GM18526 (cell line): Measurements from ENCODE around the gene PTTG1.

ENCODE experiments used
- POLR2A ChIP-seq: IDR thresholded peaks from 3 replicates; pipeline ENCODE4 v1.6.1; 2011; ENCODE audit not compliant: insufficient read length; ENCODE audit errors: extremely low read depth

PTTG1 gene

DNA sequence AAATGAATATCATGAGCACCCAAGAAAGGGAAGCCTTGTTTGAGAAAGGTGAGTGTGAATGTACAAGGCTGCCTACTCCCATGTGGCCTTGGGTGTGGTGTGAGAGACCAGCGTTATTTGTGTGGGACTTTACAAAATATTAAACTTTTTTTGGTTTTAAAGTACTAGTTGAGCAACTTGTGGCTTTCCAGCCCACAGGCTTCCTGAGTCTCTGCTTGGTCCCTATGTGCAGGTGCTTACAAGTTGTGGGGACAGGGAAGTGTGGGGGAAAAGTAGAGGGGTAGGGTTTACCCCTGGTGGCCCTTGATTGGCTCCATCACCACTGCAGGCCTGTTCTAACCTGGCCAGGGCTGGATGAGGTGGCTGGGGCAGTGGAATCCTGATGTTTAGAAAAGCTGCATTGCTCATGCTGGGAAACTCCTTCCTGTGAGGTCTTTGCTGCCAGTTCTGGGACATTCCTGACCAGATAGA, 19.7 kb downstream of the PTTG1 start:
- TF ChIP-seq POLR2A: no peak

DNA sequence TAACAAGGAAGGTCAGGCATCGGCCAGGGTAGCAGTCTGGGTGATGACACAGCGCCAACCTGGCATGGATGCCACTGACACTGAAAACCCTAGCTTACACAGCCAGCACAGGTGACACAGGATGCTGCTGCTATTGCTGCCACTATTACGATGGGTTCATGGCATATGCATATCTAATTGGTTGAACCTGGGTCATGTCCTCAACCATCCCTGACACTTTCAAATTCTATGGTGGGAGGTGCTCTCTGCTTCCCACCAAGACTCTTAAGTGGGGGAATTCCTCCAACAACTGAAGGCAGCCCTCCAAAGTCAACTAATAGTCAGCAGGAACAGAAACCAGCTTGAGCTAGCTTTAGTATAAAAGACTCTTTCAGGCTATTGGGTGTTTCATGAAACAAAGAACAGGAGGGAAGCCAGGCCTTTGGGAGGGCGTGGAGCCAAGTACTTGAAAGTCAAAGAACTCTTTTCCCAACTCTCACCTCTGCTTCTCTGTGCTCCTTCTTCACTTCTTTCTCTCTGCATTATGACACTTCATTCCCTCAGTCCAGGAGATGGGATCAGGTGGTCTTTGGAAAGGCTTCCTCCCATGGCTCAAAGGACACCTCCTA, 21.3 kb downstream of the PTTG1 start:
- TF ChIP-seq POLR2A: no peak

DNA sequence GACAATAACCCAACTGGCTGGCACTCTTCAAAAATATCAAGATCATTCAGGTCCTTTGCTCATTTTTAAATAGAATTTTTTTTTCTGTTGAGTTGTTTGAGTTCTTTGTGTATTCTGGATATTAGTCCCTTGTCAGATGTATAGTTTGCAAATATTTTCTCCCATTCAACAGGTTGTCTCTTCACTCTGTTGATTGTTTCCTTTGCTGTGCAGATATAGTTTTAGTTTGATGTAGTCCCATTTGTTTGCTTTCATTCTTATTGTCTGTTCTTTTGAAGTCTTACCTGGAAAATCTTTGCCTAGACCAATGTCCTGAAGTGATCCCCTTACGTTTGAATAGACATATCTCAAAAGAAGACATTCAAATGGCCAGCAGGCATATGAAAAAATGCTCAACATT, 22.8 kb downstream of the PTTG1 start:
- TF ChIP-seq POLR2A: no peak

DNA sequence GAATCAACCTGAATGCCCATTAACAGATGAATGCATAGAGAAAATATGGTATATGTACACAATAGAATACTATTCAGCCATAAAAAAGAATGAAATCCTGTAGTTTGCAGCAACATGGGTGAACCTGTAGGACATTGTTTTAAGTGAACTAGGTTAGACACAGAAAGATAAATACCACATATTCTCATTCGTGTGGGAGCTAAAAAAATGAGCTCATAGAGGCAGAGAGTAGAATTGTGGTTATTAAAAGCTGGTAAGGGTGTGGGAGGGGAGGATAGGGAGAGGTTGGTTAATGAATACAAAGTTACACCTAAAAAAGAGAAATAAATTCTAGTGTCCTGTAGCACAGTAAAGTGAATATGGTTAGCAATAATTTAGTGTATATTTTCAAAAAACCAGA, 23.5 kb downstream of the PTTG1 start:
- no peak for TF ChIP-seq POLR2A

DNA sequence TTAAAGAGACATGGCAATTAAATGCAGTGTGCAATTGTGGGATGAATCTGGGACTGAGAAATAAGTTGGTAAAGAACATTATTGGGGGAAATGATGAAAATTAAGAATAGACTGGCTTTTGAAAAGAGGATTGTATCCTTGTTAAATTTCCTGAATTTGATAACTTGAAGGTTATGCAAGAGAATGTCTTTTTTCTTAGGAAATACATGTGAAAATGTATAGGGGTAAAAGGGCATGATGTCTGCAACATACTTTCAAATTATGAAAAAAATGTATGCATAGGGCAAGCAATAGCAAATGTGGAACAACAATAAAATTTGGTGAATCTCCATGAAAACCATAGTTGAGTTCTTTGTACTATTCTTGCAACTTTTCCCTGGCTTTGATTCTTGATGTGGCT, 24.1 kb downstream of the PTTG1 start:
- TF ChIP-seq POLR2A: no peak

DNA sequence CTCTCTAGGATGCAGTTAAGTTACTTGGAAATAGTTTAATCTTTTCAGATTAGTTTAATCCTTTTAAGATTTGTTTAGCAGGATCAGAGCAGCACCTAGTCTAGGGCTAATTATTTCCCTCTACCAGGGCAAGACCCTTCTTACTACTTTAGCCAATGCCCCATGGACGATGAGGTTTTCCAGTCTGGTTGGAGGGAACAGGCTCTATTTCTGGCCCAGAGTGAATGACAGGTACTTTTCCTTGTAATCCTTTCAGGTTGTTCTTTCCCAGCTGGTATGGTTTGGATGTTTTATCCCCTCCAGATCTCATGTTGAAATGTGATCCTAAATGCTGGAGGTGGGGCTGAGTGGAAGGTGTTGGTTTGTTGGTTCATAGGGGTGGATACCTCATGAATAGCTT, 27.2 kb downstream of the PTTG1 start:
- no peak for TF ChIP-seq POLR2A

DNA sequence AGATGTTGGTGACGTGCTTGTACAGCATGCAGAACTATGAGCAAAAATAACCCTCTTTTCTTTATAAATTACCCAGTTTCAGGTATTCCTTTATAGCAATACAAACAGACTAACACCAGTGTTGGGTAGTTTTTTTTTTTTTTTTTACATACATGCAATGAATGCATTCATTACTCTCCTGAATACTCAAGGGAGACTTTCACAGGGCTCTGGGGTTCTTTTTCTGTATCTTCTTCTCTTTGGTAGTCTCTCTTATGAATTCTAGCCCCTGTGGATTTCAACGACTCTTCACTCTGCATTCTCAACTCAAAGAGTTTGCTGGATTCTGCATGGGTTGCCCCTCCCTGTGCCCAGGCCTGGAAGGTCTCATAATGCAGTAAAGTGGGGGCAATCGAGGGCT, 27.8 kb downstream of the PTTG1 start:
- no peak for TF ChIP-seq POLR2A

DNA sequence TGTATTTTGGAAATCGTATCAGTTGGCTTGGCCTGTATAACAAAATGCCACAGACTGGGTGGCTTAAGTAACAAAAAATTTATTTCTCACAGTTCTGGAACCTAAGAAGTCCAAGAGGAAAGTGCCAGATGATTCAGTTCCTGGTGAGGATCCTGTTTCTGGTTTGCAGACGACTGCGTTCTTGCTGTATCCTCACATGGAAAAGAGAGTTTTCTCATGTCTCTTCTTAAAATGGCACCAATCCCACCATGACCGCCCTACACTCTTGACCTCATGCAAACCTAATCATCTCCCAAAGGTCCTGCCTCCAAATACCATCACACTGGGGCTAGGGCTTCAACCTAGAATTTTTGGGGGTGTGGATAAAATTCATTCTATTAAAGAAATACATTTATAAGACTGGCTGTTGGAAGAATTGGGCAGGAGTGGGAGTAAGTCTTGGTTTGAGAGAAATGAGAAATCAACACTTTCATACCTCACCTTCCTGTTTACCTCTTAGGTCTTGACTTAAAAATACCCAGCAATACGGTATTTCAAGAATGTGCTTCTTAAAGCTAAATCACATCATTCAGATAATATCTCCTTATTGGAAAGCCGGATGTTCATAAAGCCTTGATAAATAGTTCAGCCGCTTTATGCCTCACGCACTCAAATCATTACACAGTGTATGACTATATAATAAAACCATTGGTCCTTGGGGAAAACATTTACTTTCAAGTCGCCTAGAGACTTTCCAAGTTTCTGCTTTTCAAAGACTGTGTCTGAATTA, 28.7 kb downstream of the PTTG1 start:
- no peak for TF ChIP-seq POLR2A

DNA sequence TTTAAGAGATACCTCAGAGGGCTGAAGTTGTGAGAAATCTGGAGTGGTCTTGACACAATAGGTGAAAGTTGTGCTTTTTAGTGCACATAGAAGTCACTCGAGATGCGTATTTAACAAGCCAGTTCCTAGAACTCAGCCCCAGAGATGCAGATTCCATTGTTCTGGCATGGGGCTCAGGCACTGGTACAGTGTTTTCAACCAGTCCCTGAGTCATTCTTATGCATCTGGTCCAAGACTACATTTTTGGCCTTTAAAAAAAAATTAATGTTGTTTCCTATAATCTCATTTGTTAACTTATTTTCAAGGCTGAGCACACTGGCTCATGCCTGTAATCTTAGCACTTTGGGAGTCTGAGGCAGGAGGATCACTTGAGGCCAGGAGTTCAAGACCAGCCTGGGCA, 29.6 kb downstream of the PTTG1 start:
- no peak for TF ChIP-seq POLR2A

DNA sequence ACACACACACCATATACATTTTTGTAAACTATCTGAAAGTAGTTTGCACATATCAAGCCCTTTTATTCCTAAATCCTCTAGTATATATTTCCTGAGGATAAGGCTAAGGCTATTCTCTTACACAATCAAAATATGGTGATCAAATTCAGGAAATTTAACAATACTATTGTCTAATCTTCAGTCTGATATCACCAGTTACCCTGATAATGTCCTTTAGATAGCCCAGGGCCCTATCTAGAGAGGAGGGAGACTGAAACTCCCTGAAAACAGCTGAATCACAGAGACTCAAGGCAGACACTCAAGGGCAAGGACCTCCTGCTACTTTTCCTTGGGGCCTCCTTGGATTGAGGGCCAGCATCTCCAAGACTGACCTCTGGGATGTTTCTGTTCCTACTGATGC, 30.4 kb downstream of the PTTG1 start:
- no peak for TF ChIP-seq POLR2A

DNA sequence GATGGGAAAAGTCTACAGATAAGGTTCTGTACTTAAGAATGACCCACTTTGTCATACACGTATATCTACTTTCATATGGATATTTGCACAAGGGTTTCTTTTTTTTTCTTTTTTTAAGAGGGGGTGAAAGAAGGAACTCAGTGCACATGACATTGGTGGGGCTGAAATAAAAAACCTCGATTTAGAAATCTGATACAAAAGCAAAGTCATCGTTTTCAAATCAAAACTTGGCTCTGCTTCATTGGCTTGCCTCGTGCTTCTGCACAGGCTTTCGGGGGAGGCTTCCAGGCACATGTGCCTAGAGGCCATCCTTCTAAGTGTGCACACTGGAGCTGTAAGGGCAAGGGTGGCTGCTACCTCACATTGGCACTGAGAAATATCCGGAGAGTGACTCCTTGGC, 31.1 kb downstream of the PTTG1 start:
- no peak for TF ChIP-seq POLR2A

DNA sequence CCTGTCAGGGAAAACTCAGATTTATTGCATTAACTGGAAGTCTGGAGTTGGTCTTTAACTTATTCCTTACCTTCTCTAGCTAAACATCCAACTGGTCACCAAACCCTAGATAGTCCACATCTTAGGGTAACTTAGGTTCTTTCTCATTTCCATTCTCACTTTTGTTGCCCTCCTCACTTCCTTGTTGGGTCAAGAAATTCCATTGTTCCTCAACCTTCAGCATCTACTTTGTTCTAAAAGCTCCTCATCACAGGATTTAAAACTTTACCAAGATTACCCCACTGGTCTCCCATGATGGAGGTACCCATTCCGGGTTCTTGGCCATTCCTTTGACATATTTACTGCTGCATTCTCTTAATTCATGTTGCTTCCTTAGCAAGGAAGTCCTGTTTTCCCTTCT, 32.1 kb downstream of the PTTG1 start:
- TF ChIP-seq POLR2A: no peak

DNA sequence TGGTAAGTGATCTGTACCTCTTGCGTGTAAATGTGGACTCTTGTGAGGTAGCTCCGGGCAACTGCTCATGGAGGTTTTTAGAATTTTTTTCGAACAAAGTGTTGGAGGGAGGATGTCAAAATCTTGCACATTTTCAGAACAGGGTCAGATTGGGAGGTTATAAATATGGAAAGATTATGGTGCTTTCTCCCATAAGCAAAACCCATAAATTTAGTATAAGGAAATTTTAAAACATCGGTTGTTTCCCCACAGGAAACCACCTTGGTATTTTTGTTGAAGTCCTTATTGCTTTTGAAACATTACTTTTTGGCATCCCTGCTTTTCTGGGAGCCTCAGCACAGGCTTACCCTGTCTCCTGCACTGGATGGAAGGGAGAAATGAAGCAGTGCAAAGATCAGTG, 33.9 kb downstream of the PTTG1 start:
- TF ChIP-seq POLR2A: no peak

DNA sequence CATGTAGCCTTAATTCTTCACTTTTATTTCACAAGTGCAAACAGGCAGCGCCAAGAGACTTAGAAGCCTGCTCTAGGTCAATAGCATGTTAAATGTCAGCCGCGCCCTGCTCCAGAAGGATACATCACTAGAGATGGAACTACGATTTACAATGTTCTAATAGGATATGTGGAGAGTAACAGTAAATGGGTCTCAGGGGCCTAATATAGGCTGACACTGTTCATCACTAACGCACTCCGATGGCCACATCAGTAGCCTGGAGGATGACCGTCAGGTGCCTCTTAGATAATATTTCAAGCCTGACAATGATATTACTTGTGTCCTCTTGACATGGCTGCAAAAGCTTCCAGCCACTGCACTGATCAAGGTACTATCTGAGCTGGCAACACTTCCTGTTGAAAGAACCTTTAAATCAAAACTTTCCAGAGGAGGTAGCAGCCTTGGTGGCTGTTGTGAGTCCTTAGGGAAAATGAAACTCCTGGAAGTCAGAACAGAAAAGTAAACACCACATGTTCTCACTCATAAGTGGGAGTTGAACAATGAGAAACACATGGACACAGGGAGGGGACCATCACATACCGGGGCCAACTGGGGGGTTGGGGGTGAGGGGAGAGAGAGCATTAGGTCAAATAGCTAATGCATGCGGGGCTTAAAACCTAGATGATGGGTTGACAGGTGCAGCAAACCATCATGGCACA, 35.0 kb downstream of the PTTG1 start:
- TF ChIP-seq POLR2A: no peak

DNA sequence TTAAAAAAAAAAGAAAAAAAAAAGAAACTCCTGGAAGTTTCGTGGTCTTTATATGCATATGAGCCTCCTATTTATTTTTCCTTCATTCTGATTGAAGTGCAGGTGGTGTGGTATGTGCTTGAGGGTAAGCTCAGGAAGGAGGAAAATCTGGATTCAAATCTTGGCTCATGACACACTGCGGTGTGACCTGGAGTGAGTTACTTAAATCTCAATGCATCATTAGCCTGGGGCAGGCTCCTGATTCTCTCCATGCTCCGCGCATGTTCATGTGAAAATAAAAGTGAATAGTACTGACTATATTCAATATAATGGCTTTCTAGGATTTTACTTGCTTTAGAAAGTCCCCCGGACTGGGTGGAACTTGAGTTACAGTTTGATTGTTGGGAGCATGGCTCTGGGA, 35.6 kb downstream of the PTTG1 start:
- no peak for TF ChIP-seq POLR2A
